Heart right ventricle (tissue), 16 donors: ENCODE results near the gene PFDN2. TPM values are rescaled to one million over a fixed set of nuclear protein-coding genes. Genes with fewer than 3 reads are reported as not detected.

Source experiments
- ATAC-seq, 8 donors: fragments of 200-7000 bp; cut with Tn5 transposase; one replicate each; pipeline ENCODE4 v1.9.1; 2020; ENCODE audit warnings: mild to moderate bottlenecking in 8 of 8, moderate library complexity in 8 of 8, moderate number of reproducible peaks in 1 of 8
- DNase-seq, 2 donors: peaks; one replicate each; pipeline ENCODE4 v3.0.0-alpha.2; 2020
- H3K27ac ChIP-seq, 10 donors: fragments of 200-600 bp; sonication (generic) in 2 of 10; one replicate each; pipeline versions ENCODE4 v1.5.0 to v1.8.0; 2020 to 2022; ENCODE audit warnings: mild to moderate bottlenecking in 3 of 10
- H3K27me3 ChIP-seq, 7 donors: fragments of 200-600 bp; one replicate each; pipeline ENCODE4 v1.8.0; 2021 to 2022; ENCODE audit warnings: mild to moderate bottlenecking in 2 of 7
- H3K36me3 ChIP-seq, 9 donors: fragments of 200-600 bp; sonication (generic) in 1 of 9; one replicate each; pipeline versions ENCODE4 v1.5.0 to v1.8.0; 2020 to 2022; ENCODE audit warnings: mild to moderate bottlenecking in 2 of 9
- H3K4me1 ChIP-seq, 9 donors: fragments of 200-600 bp; sonication (generic) in 1 of 9; one replicate each; pipeline versions ENCODE4 v1.5.0 to v1.8.0; 2020 to 2022; ENCODE audit warnings: mild to moderate bottlenecking in 4 of 9
- H3K4me3 ChIP-seq, 10 donors: fragments of 200-600 bp; sonication (generic) in 2 of 10; one replicate each; pipeline versions ENCODE4 v1.5.0 to v1.8.0; 2020 to 2022; ENCODE audit warnings: mild to moderate bottlenecking in 7 of 10, moderate library complexity in 2 of 10
- H3K9me3 ChIP-seq, 11 donors: fragments of 200-600 bp in 10 of 11; sonication (generic) in 2 of 11; one replicate each; pipeline versions ENCODE4 v1.5.0 to v1.8.0; 2013 to 2022; ENCODE audit warnings: mild to moderate bottlenecking in 2 of 11, control low read depth in 1 of 11, moderate library complexity in 1 of 11
- WGBS, 2 donors: extraction: QIAGEN DNeasy Blood & Tissue Kit; methylation state at CpG; one replicate each; pipeline ENCODE4 v1.1.7; 2013; ENCODE audit warnings: inconsistent platforms in 1 of 2; 5-methylcytosine and 5-hydroxymethylcytosine counted together
- intact Hi-C, 10 donors: fragments of 100-400 bp; cut with DNase I; formaldehyde crosslinking; loops; one replicate each; pipeline versions ENCODE4 v1.11.1 to v1.14.2; 2022
- polyA plus RNA-seq, 2 donors: library from polyadenylated mRNA; stranded (reverse); fragments of 200-250 nt; gene quantifications; one replicate each; pipeline ENCODE4 v1.2.3, GENCODE V29; 2013
- total RNA-seq, 10 donors: library from RNA; stranded (reverse); fragmentation: NEBNext Ultra II Directional in 3 of 10; extraction: Animal tissue kit (Norgen Biotek cat#: 25700) in 3 of 10; gene quantifications; one replicate each; pipeline versions ENCODE4 v1.2.1 to v1.2.4, GENCODE V29; 2021 to 2023
- TF ChIP-seq, protein P1 (sequence below), 9 donors: fragments of 200-600 bp; sonication (generic) in 2 of 9; IDR thresholded peaks; one replicate each; pipeline versions ENCODE4 v1.5.0 to v1.8.0; 2021 to 2022; ENCODE audit warnings: antibody characterized with exemption in 9 of 9, mild to moderate bottlenecking in 5 of 9, moderate library complexity in 1 of 9
- donor health status: Arrhythmogenic right ventricular cardiomyopathy.
- donor health status: ischemic (EF 13 %, LVEDD 7.1; RV severe dilation, severe dysfunction).
- donor health status: healthy with polysubstance abuse.
- donor health status: DM: no; HTN: yes; CAD: no.
- donor health status: DM: no; HTN: no; CAD: no.
- donor health status: ischemic (EF 25% LVEDD 6.9; RV normal size, moderate dysfunction).
- donor health status: ischemic (EF 25% LVEDD 5.7; RV mildly dilated, moderate dysfunction).
- donor health status: healthy.
- donor health status: DM: yes; HTN: yes; CAD: no.
- donor health status: Ischemic cardiomyopathy.
- donor health status: ischemic (EF 35%, LVEDD 5.7; RV mildly dilated, moderate dysfunction).
- donor health status: nonischemic (EF 11% LVEDD 7.7; RV severe dilation, severe dysfunction).
- donor health status: DM: yes; HTN: yes; CAD: no.
- donor health status: PGD.
- donor health status: ischemic (EF 29% LVEDD 5.4; RV normal size, mild dysfunction).
- donor health status: nonischemic (EF 23%, LVEDD 6.1; RV moderate dilation, normal function).

The PFDN2 gene
- total and polyA plus RNA-seq, 12 donors = 44.6 to 273 (median 55.9) TPM

DNA sequence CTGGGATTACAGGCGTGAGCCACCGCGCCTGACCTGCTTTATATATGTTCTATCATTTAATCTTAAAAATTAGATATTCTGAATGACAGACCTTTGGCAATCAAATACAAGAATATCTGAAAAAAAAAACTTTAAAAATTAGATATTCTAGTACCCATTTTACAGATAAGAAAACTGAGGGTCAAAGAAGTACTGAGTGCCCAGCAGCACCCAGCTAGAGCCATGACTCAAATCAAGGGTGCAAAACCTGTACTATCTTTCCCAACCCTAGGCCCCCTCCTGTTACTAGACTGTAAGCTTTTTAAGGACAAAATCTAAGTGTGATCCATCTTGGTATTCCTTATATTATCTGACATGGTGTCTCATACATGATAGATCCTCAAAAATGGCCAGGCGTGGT, 56.4 kb downstream of the PFDN2 start:
- Histone ChIP-seq H3K36me3 (peaks cover 0 to 68% (median 0%) of the 10 kb centered on the region in 9 donors), H3K27ac (no peak overlapping the region), H3K4me3 (no peak overlapping the region), H3K4me1 (peaks cover 0 to 37% (median 0%) of the 10 kb centered on the region in 9 donors), H3K27me3 (peaks cover 0 to 37% (median 18%) of the 10 kb centered on the region in 7 donors), H3K9me3 (no peaks in the 10 kb centered on the region)
- no peak for ATAC-seq
- 91 to 95% methylated on average over 4 of the region's 4 CpGs for WGBS, 2 donors
- TF ChIP-seq, protein P1, sequence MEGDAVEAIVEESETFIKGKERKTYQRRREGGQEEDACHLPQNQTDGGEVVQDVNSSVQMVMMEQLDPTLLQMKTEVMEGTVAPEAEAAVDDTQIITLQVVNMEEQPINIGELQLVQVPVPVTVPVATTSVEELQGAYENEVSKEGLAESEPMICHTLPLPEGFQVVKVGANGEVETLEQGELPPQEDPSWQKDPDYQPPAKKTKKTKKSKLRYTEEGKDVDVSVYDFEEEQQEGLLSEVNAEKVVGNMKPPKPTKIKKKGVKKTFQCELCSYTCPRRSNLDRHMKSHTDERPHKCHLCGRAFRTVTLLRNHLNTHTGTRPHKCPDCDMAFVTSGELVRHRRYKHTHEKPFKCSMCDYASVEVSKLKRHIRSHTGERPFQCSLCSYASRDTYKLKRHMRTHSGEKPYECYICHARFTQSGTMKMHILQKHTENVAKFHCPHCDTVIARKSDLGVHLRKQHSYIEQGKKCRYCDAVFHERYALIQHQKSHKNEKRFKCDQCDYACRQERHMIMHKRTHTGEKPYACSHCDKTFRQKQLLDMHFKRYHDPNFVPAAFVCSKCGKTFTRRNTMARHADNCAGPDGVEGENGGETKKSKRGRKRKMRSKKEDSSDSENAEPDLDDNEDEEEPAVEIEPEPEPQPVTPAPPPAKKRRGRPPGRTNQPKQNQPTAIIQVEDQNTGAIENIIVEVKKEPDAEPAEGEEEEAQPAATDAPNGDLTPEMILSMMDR (IDR thresholded peaks at IDR 0.05) = no peak
- intact Hi-C loops = no loop called here
- DNase-seq = no peak

DNA sequence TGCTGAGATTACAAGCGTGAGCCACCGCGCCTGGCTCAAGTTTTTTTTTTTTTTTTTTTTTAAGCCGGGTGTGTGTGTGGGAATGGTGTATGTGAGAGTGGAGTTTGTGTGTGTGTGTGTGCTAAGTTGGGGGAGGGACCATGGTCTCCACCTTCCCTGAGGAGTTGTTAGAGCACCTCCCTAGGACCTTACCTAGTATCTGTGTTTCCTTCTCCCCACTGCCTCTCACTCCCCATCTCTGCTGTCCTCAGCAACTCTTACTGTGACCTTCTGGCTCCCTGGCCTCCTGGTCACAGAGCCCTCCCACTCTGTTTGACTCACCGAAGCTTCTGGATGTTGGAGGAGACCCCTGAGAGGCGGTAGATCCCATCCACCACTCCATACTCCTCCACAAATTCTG, 58.5 kb downstream of the PFDN2 start:
- ATAC-seq = no peak
- 78 to 85% methylated on average over 6 of the region's 6 CpGs for WGBS, 2 donors
- TF ChIP-seq, protein P1 (IDR thresholded peaks at IDR 0.05) = no peak
- Histone ChIP-seq H3K4me1 (peaks cover 0 to 18% (median 0%) of the 10 kb centered on the region in 9 donors), H3K27ac (no peak overlapping the region), H3K4me3 (no peak overlapping the region), H3K9me3 (no peaks in the 10 kb centered on the region), H3K27me3 (peaks cover 0 to 45% (median 16%) of the 10 kb centered on the region in 7 donors), H3K36me3 (peaks cover 0 to 76% (median 0%) of the 10 kb centered on the region in 9 donors)
- DNase-seq = no peak
- intact Hi-C loops = no loop called here

DNA sequence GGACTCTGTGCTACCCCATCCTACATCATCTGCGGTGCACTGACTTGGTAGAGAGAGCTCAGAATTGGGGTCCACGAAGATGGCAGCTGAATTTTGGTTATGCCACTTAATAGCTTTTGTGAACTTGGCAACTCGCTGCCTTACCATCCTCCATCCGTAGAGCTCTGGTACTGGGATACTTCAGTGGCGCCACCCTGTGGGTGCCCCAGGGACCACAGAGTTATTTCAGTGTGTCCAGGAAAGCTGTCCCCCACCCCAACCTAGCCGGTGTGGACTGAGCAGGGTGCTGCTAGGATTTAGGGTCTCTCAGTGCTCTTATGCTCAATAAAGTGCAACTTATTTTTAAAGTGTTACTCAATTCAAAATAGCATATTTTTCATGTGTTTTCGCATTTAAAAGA, 63.0 kb downstream of the PFDN2 start:
- ATAC-seq = no peak
- peaks cover 0 to 92% (median 0%) of the 10 kb centered on the region in 9 donors for H3K36me3 ChIP-seq
- DNase-seq = no peak
- H3K27me3 ChIP-seq = peaks cover 0 to 43% (median 17%) of the 10 kb centered on the region in 7 donors
- TF ChIP-seq, protein P1 (IDR thresholded peaks at IDR 0.05) = peak in 3 of 9 donors; percentile 17 to 27 (median 24)
- no peak overlapping the region for H3K27ac ChIP-seq
- 69 to 82% methylated on average over 7 of the region's 7 CpGs for WGBS, 2 donors
- H3K4me1 ChIP-seq = peaks cover 0 to 4% (median 0%) of the 10 kb centered on the region in 9 donors
- no peak overlapping the region for H3K4me3 ChIP-seq
- intact Hi-C loops = no loop called here
- H3K9me3 ChIP-seq = no peaks in the 10 kb centered on the region

DNA sequence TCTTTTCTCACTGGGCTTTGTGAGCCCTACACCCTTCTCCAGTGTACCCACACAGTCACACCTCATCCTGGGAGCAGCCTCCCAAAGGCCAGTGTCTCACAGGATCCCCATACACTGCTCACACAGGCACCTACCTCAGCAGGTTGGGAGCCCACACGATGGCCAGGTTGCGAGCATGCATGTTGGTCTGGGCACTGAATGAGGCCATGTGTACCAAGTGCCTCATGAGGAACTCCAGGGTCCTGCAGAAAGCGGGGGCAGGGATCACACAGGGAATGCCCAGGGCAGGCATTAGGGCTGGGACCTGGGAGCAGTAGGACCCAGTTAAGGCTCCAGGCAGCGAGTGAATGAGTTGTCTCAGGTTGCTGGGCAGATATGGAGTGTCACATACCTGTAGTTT, 63.6 kb downstream of the PFDN2 start:
- peaks cover 0 to 6% (median 0%) of the 10 kb centered on the region in 9 donors for H3K4me1 ChIP-seq
- H3K36me3 ChIP-seq = peaks cover 0 to 92% (median 0%) of the 10 kb centered on the region in 9 donors
- WGBS, 2 donors = 82 to 84% methylated on average over 4 of the region's 4 CpGs
- H3K4me3 ChIP-seq = no peak overlapping the region
- H3K27me3 ChIP-seq = peaks cover 0 to 43% (median 17%) of the 10 kb centered on the region in 7 donors
- TF ChIP-seq, protein P1 (IDR thresholded peaks at IDR 0.05) = no peak
- DNase-seq (no peak), ATAC-seq (peak in 1 of 8 donors; percentile 16)
- no peak overlapping the region for H3K27ac ChIP-seq
- H3K9me3 ChIP-seq = no peaks in the 10 kb centered on the region
- intact Hi-C loops = no loop called here
